ENCODE results near the gene IFNA7.
"Not testable (repeated sequence)": the region's sequence is repeated elsewhere in the genome, so short reads cannot be mapped to it uniquely, and the experiment has no call there.

IFNA7 gene

DNA sequence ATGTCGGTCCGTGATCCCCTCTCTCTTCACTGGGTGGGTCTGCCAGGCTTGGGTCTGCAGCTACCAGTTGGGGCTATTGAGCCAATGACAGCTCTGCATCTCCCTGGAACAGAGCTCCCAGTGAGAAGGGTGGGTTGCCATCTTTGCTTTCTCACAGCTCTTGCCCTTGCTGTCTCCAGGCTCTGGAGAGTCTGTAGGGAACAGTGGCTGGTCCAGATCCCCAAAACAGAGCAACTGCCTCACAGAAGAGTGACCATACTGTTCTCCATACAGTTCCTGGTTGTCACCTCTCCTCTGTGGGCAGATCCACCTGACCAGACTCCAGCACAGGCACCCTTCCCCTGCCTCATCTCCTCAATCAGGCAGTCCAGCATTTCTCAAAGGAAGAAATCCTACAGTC is 31.3 kb upstream of the IFNA7 start:
- H3K27ac ChIP-seq: no peak overlapping the region
- TF ChIP-seq ZFX (IDR thresholded peaks at IDR 0.05): no peak
- TF ChIP-seq, protein P1, sequence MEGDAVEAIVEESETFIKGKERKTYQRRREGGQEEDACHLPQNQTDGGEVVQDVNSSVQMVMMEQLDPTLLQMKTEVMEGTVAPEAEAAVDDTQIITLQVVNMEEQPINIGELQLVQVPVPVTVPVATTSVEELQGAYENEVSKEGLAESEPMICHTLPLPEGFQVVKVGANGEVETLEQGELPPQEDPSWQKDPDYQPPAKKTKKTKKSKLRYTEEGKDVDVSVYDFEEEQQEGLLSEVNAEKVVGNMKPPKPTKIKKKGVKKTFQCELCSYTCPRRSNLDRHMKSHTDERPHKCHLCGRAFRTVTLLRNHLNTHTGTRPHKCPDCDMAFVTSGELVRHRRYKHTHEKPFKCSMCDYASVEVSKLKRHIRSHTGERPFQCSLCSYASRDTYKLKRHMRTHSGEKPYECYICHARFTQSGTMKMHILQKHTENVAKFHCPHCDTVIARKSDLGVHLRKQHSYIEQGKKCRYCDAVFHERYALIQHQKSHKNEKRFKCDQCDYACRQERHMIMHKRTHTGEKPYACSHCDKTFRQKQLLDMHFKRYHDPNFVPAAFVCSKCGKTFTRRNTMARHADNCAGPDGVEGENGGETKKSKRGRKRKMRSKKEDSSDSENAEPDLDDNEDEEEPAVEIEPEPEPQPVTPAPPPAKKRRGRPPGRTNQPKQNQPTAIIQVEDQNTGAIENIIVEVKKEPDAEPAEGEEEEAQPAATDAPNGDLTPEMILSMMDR (conservative IDR thresholded peaks at IDR 0.05): no peak

GRCh38 chr9:21228122-21228521 is 26.1 kb upstream of the IFNA7 start, which contains the start of gene IFNA17:
Gene IFNA17, minus strand, starts transcription at chr9:21228222. Its CDS starts 49 bp downstream, at chr9:21228173.
- no peak for TF ChIP-seq ZFX (IDR thresholded peaks at IDR 0.05)
- TF ChIP-seq, protein P1 (conservative IDR thresholded peaks at IDR 0.05): no peak
- no peak within 1 kb of the TSS for H3K27ac ChIP-seq

DNA sequence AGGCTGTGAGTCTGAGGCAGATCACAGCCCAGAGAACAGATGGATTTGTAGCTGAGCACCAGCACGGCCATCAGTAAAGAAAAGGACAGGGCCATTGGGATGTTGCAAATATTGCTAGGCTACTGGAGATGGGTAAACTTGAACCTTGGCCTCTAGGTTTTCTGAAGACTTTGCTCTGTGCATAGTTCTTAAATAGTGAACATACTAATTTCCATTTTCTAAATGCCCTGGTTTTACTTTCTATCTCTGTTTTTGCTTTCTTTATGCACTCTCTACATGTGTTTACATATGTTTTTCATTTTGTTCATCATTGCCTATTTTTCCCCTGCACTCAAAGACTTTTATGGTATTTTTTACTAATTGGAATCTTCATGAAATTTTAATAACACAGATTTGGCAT is 15.2 kb upstream of the IFNA7 start, which contains the start of gene IFNA16:
Gene IFNA16, minus strand, starts transcription at position 101 of the 400 bp plus-strand sequence. Its CDS starts 6 bp downstream, at position 95.
- not testable (repeated sequence) for H3K27ac ChIP-seq

DNA sequence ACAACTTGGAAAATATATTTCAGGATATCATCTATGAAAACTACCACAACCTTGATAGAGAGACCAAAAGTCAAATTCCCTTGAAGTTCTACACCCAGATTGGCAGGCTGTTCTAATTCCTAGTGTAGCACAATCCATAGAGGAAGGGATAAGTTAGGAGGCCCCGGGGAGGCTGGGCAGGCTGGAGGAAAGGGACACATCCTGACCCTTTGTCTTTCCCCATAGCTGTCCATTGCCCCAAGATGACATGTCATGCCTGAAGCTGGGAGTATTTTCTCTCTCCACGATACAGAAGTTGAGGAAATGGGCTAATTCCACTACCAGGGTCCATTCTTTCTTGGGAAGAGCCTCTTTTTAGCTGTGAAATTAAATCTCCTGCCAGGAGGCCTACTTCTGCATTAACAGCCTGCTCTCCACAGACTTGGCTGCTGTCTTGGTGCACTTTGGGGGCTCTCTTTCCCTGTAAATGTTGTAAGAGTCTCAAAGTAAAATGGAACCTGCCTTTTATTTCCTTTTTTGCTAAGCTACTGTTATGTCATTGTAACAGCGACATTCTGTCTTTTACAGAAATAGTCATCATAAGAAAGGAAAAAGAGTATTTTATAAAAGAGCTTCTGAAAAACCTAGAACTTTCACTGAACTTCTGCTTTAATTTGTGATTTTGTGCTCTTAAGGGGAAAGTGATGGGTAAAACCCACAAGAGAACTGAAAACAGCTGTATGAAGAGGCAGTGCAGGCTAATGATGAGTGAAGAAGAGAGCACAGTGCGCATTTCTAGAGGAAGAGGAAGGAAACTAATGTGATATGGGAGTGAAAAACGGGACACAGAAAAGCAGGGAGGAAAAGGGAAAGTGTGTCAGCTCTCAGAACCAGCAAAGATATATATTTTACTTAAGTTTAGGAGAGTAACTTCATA is 11.7 kb upstream of the IFNA7 start:
- TF ChIP-seq, protein P1 (conservative IDR thresholded peaks at IDR 0.05): peak; percentile 39; the same call in 1 of the 2 replicates
- not testable (repeated sequence) for H3K27ac ChIP-seq

GRCh38 chr9:21212160-21212559 is 10.2 kb upstream of the IFNA7 start:
- not testable (repeated sequence) for H3K27ac ChIP-seq

- H3K27ac ChIP-seq: not testable (repeated sequence)
These were observed 8.8 kb upstream of the IFNA7 start for GRCh38 chr9:21210782-21211181.

DNA sequence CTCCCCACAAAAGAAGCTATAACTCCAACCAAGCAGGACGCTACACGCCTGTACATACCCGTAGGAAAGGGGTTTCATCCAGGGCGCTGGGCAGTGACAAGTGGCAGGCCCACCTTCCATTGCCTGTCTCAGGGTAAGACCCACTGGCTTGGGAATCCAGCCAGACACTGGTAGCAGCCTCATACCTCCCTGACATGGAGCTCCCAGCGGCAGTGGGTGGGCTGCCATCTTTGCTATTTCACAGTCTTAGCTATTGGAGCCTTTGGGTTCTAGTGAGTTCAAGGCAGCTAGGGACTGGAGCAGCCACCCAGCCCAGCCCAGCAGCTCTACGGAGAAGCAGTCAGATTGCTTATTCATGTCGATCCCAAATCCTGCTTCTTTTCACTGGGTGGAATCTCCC is 8.3 kb upstream of the IFNA7 start:
- no peak for TF ChIP-seq ZFX (IDR thresholded peaks at IDR 0.05)
- TF ChIP-seq, protein P1 (conservative IDR thresholded peaks at IDR 0.05): no peak

GRCh38 chr9:21207043-21207442 is 5.0 kb upstream of the IFNA7 start, which contains the start of gene IFNA10:
Gene IFNA10, minus strand, starts transcription at chr9:21207143. Its CDS starts 46 bp downstream, at chr9:21207097.
- H3K27ac ChIP-seq: not testable (repeated sequence)

More for the DNA sequence above, 8.3 kb upstream of the IFNA7 start:
- H3K27ac ChIP-seq: no peak overlapping the region

DNA sequence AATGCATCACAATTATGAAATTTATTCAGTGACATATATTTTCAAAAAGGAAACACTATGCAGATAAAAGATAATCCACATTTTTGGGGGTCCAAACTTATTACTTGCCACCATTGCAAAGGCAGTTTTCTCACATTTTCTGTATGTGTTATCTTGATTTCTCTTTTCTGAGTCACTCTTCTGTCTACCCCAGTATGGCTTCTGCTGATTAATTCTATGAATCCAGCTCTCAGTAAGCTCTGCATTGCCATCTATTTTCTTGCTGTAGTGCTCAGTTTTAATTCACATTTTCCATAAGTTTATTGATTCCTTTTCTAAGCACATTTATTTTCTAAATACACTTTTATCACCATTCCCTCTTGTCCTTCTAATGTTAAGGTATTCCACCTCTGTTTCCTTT is 3.2 kb upstream of the IFNA7 start:
- H3K27ac ChIP-seq: no peak overlapping the region
- TF ChIP-seq ZFX (IDR thresholded peaks at IDR 0.05): no peak
- TF ChIP-seq, protein P1 (conservative IDR thresholded peaks at IDR 0.05): no peak
